Measurements from ENCODE around the gene CHN1.

- TF ChIP-seq POLR2AphosphoS5 (IDR thresholded peaks at IDR 0.05; ENCODE audit: low read depth, low read length) (no peak), POLR2A (IDR thresholded peaks at IDR 0.05; ENCODE audit: low read depth, low read length) (no peak)
These were observed 59.5 kb downstream of the CHN1 start for GRCh38 chr2:174945601-174946260.

All from GM12891 (cell line).